Caco-2 (cell line): Measurements from ENCODE around the gene GALNTL6. TPM values are rescaled to one million over a fixed set of nuclear protein-coding genes. Genes with fewer than 3 reads are reported as not detected.

Experiments used
- BruUV-seq: library from RNA; stranded (reverse); fragments of 400-500 nt; replicated peaks from 2 replicates; lab custom pipeline; 2021; lab: Mats Ljungman, UMichigan
- CTCF ChIA-PET: fragments of 300-600 bp; sonication (Branson Sonifier 250); formaldehyde crosslinking; loops from one replicate; lab custom pipeline; 2022; ENCODE audit warnings: antibody characterized with exemption; lab: Charles Lee
- POLR2A ChIA-PET: fragments of 300-600 bp; sonication (Branson Sonifier 250); formaldehyde crosslinking; loops from one replicate; lab custom pipeline; 2022; ENCODE audit warnings: antibody characterized with exemption; lab: Charles Lee
- DNase-seq, 2 experiments: peaks; one replicate each; pipeline versions ENCODE4 v3.0.0 to v3.0.0-alpha.2; 2020 to 2022
- H3K27me3 ChIP-seq: replicated peaks from 2 replicates; pipeline ENCODE4 v1.6.0; 2011; ENCODE audit warnings: low read length; ENCODE audit not compliant: control insufficient read depth, insufficient read depth
- H3K36me3 ChIP-seq: 2 replicates; pipeline ENCODE4 v1.5.1; 2011; ENCODE audit warnings: low read length; ENCODE audit not compliant: control insufficient read depth, insufficient read depth
- H3K4me1 ChIP-seq: fragments of 250-450 bp; sonication (Bioruptor Pico); 2 replicates; pipeline ENCODE4 v1.5.1; 2020; ENCODE audit warnings: mild to moderate bottlenecking
- H3K4me3 ChIP-seq: 2 replicates; pipeline ENCODE4 v1.5.1; 2011; ENCODE audit warnings: low read depth, mild to moderate bottlenecking, control low read depth, low read length
- H3K9me3 ChIP-seq: fragments of 250-450 bp; sonication (Bioruptor Pico); 2 replicates; pipeline ENCODE4 v1.5.1; 2020; ENCODE audit warnings: mild to moderate bottlenecking, moderate library complexity
- H3K27ac Mint-ChIP-seq: one replicate; pipeline ENCODE4 v1.8.0; 2022; ENCODE audit warnings: mixed read lengths; ENCODE audit not compliant: unreplicated experiment
- H3K27me3 Mint-ChIP-seq: one replicate; pipeline ENCODE4 v1.8.0; 2022; ENCODE audit warnings: mixed read lengths; ENCODE audit not compliant: insufficient read depth, unreplicated experiment
- H3K36me3 Mint-ChIP-seq: one replicate; pipeline ENCODE4 v1.8.0; 2022; ENCODE audit warnings: mild to moderate bottlenecking, mixed read lengths; ENCODE audit not compliant: insufficient read depth, unreplicated experiment
- H3K4me1 Mint-ChIP-seq: one replicate; pipeline ENCODE4 v1.8.0; 2022; ENCODE audit warnings: low read depth, mixed read lengths; ENCODE audit not compliant: unreplicated experiment
- H3K4me3 Mint-ChIP-seq: one replicate; pipeline ENCODE4 v1.8.0; 2022; ENCODE audit warnings: mild to moderate bottlenecking, moderate library complexity, mixed read lengths; ENCODE audit not compliant: unreplicated experiment
- H3K9me3 Mint-ChIP-seq: one replicate; pipeline ENCODE4 v1.8.0; 2022; ENCODE audit warnings: mixed read lengths; ENCODE audit not compliant: unreplicated experiment
- CTCF ChIP-seq, 2 experiments: fragments of 200-600 bp in 1 of 2; IDR thresholded peaks; 1 replicate in 1 of 2; 2 replicates in 1 of 2; pipeline versions ENCODE4 v1.5.1 to v1.8.0; 2011 to 2022; ENCODE audit warnings: antibody characterized with exemption in 1 of 2, control low read depth in 1 of 2, inconsistent platforms in 1 of 2, low read depth in 1 of 2, low read length in 1 of 2, mild to moderate bottlenecking in 1 of 2, moderate library complexity in 1 of 2; ENCODE audit not compliant: insufficient read depth in 1 of 2, severe bottlenecking in 1 of 2, unreplicated experiment in 1 of 2
- intact Hi-C: fragments of 100-400 bp; cut with micrococcal nuclease; formaldehyde crosslinking; loops from one replicate; pipeline ENCODE4 v1.10.0; 2022; ENCODE audit not compliant: unreplicated experiment
- total RNA-seq: library from RNA; stranded (reverse); gene quantifications from 2 replicates; pipeline ENCODE4 v1.2.3, GENCODE V29; 2022

The GALNTL6 gene
- total RNA-seq, 1 experiment from 2014 or later, result not detected

- Mint-ChIP-seq H3K9me3 (no peaks in the 10 kb centered on the region), H3K36me3 (no peaks in the 10 kb centered on the region), H3K4me1 (no peaks in the 10 kb centered on the region), H3K27me3 (peaks cover 3% of the 10 kb centered on the region), H3K27ac (no peak overlapping the region), H3K4me3 (no peak overlapping the region)
- H3K36me3 ChIP-seq, result no peaks in the 10 kb centered on the region
- no peak for TF ChIP-seq CTCF (IDR thresholded peaks at IDR 0.05; ENCODE audit: insufficient read depth in 1 of 2, low read depth in 1 of 2, low read length in 1 of 2, severe bottlenecking in 1 of 2, unreplicated experiment in 1 of 2)
- H3K4me1 ChIP-seq, result no peaks in the 10 kb centered on the region
- POLR2A ChIA-PET, result no interaction called here
- intact Hi-C loops, result no loop called here
- H3K9me3 ChIP-seq, result no peaks in the 10 kb centered on the region
- CTCF ChIA-PET, result no interaction called here
- no peak for DNase-seq
- H3K27me3 ChIP-seq, result no peaks in the 10 kb centered on the region
- BruUV-seq, result no TSS peak
- no peak overlapping the region for H3K4me3 ChIP-seq
These were observed 116.3 kb downstream of the GALNTL6 start for GRCh38 chr4:171929477-171929876.

DNA sequence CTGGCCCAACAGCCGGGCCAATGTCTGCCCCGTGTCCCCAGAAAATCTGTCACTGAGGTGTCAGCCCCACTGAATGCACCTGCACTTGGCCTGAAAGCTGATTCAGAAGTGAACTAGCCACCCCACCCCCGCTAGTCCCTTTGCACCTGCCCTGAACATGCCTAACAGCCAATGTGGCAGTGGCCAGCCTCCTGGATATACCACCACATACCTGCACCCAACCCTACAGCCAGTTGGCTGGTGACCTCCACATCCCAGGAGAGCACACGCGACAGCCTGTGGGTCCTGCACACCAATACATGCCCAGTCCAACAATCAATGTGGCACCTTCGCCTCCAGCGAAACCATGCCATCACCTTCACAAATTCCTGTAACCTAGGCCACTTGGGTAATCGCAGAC is 116.7 kb downstream of the GALNTL6 start:
- CTCF ChIA-PET, result no interaction called here
- peak in 1 of 2 experiments; percentile 24 for DNase-seq
- H3K4me3 ChIP-seq, result no peak overlapping the region
- H3K4me3 Mint-ChIP-seq, result no peak overlapping the region
- H3K36me3 ChIP-seq, result no peaks in the 10 kb centered on the region
- H3K27me3 Mint-ChIP-seq, result peaks cover 3% of the 10 kb centered on the region
- no peaks in the 10 kb centered on the region for H3K9me3 ChIP-seq
- BruUV-seq, result no TSS peak
- no peaks in the 10 kb centered on the region for H3K27me3 ChIP-seq
- no peaks in the 10 kb centered on the region for H3K4me1 ChIP-seq
- POLR2A ChIA-PET, result no interaction called here
- intact Hi-C loops, result loop anchor here (10.0 kb wide), 1 partner anchor 105 kb away; no protein-coding TSS in a partner anchor
- H3K9me3 Mint-ChIP-seq, result no peaks in the 10 kb centered on the region
- H3K4me1 Mint-ChIP-seq, result no peaks in the 10 kb centered on the region
- no peaks in the 10 kb centered on the region for H3K36me3 Mint-ChIP-seq
- no peak overlapping the region for H3K27ac Mint-ChIP-seq
- no peak for TF ChIP-seq CTCF (IDR thresholded peaks at IDR 0.05; ENCODE audit: insufficient read depth in 1 of 2, low read depth in 1 of 2, low read length in 1 of 2, severe bottlenecking in 1 of 2, unreplicated experiment in 1 of 2)

- Mint-ChIP-seq H3K9me3 (no peaks in the 10 kb centered on the region), H3K27ac (no peak overlapping the region), H3K4me1 (no peaks in the 10 kb centered on the region), H3K4me3 (no peak overlapping the region), H3K36me3 (no peaks in the 10 kb centered on the region), H3K27me3 (peaks cover 3% of the 10 kb centered on the region)
- BruUV-seq, result no TSS peak
- no peaks in the 10 kb centered on the region for H3K9me3 ChIP-seq
- ChIA-PET CTCF (no interaction called here), POLR2A (no interaction called here)
- H3K4me1 ChIP-seq, result no peaks in the 10 kb centered on the region
- no peak for TF ChIP-seq CTCF (IDR thresholded peaks at IDR 0.05; ENCODE audit: insufficient read depth in 1 of 2, low read depth in 1 of 2, low read length in 1 of 2, severe bottlenecking in 1 of 2, unreplicated experiment in 1 of 2)
- H3K27me3 ChIP-seq, result no peaks in the 10 kb centered on the region
- H3K4me3 ChIP-seq, result no peak overlapping the region
- DNase-seq, result no peak
- no peaks in the 10 kb centered on the region for H3K36me3 ChIP-seq
- intact Hi-C loops, result loop anchor here (10.0 kb wide), 1 partner anchor 103 kb away; no protein-coding TSS in a partner anchor
These were observed 119.0 kb downstream of the GALNTL6 start for GRCh38 chr4:171932238-171932637.
